Activated CD4-positive, alpha-beta T cell treated with anti-CD3 and anti-CD28 coated beads, Interleukin-2, amount 10 ng/mL, durations not matched to agents 24 days and 14 days (primary cell): ENCODE results near the gene RBM33. TPM values are rescaled to one million over a fixed set of nuclear protein-coding genes. Genes with fewer than 3 reads are reported as not detected.
A peak's percentile ranks its signal among the peaks of the same experiment; 100 is the strongest.

Source experiments
- DNase-seq: peaks from one replicate; pipeline ENCODE4 v3.0.0; 2022
- H3K27ac Mint-ChIP-seq: one replicate; pipeline ENCODE4 v1.8.0; 2022; ENCODE audit warnings: mild to moderate bottlenecking, mixed read lengths
- H3K27me3 Mint-ChIP-seq: one replicate; pipeline ENCODE4 v1.8.0; 2022; ENCODE audit warnings: mixed read lengths
- H3K36me3 Mint-ChIP-seq: one replicate; pipeline ENCODE4 v1.8.0; 2022; ENCODE audit warnings: low read depth, mild to moderate bottlenecking, mixed read lengths
- H3K4me1 Mint-ChIP-seq: one replicate; pipeline ENCODE4 v1.8.0; 2021; ENCODE audit warnings: mixed read lengths
- H3K4me3 Mint-ChIP-seq: one replicate; pipeline ENCODE4 v1.8.0; 2022; ENCODE audit warnings: mild to moderate bottlenecking, moderate library complexity, mixed read lengths
- H3K9me3 Mint-ChIP-seq: one replicate; pipeline ENCODE4 v1.8.0; 2021; ENCODE audit warnings: mixed read lengths
- intact Hi-C: fragments of 100-400 bp; cut with micrococcal nuclease; formaldehyde crosslinking; loops from one replicate; pipeline ENCODE4 v1.15.1; 2023
- total RNA-seq: library from RNA; stranded (reverse); gene quantifications from 2 replicates; pipeline ENCODE4 v1.2.3, GENCODE V29; 2022

RBM33 gene
- total RNA-seq, 1 donor from 2014 or later: 79.5 TPM

- Mint-ChIP-seq H3K9me3 (peaks cover 5% of the 10 kb centered on the region), H3K27me3 (no peaks in the 10 kb centered on the region), H3K36me3 (peaks cover 57% of the 10 kb centered on the region), H3K4me3 (peak overlapping the region; percentile 83), H3K4me1 (peaks cover 61% of the 10 kb centered on the region), H3K27ac (peak overlapping the region; percentile 99)
- DNase-seq: no peak
- intact Hi-C loops: loop anchor here (5.0 to 10.0 kb wide), 3 partner anchors 465 to 837 kb away; partner anchors contain the start of gene INSIG1
These were observed 117.6 kb downstream of the RBM33 start for GRCh38 chr7:155762036-155762435.

DNA sequence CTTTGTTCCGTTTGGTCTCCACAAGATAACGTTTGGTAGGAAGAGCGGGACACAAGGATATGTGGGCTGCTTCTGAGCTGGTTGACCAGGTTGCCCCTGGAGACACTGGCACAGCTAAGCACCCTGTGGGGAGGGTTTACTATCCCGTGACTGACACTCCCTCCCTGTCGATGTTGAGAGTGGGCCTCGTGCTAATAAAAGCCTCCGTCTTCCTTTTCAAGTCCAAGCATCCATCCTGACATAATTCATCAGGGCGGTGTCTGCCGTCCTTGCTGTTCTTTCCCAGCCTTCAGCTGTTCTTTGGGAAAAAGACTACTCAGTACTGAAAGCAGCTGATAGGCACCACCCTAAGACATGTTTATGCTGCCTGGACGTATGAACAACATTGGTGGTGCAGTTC is 118.2 kb downstream of the RBM33 start:
- Mint-ChIP-seq H3K36me3 (peaks cover 57% of the 10 kb centered on the region), H3K4me3 (peak overlapping the region; percentile 83), H3K4me1 (peaks cover 66% of the 10 kb centered on the region), H3K27me3 (no peaks in the 10 kb centered on the region), H3K27ac (peak overlapping the region; percentile 99), H3K9me3 (peaks cover 2% of the 10 kb centered on the region)
- intact Hi-C loops: loop anchor here (5.0 to 10.0 kb wide), 3 partner anchors 465 to 838 kb away; partner anchors contain the start of gene INSIG1
- DNase-seq: no peak

GRCh38 chr7:155763122-155763521 is 118.7 kb downstream of the RBM33 start:
- Mint-ChIP-seq H3K4me3 (peak overlapping the region; percentile 83), H3K9me3 (no peaks in the 10 kb centered on the region), H3K4me1 (peaks cover 68% of the 10 kb centered on the region), H3K36me3 (peaks cover 55% of the 10 kb centered on the region), H3K27ac (peak overlapping the region; percentile 99), H3K27me3 (no peaks in the 10 kb centered on the region)
- DNase-seq: peak; percentile 63
- intact Hi-C loops: loop anchor here (5.0 to 10.0 kb wide), 3 partner anchors 466 to 838 kb away; partner anchors contain the start of gene INSIG1

GRCh38 chr7:155763691-155764437 is 119.4 kb downstream of the RBM33 start:
- H3K9me3 Mint-ChIP-seq: no peaks in the 10 kb centered on the region
- intact Hi-C loops: loop anchor here (1.0 to 10.0 kb wide), 7 partner anchors 11 to 839 kb away; partner anchors contain the start of genes INSIG1 and RBM33
- H3K4me1 Mint-ChIP-seq: peaks cover 67% of the 10 kb centered on the region
- peak overlapping the region; percentile 99 for H3K27ac Mint-ChIP-seq
- peak overlapping the region; percentile 83 for H3K4me3 Mint-ChIP-seq
- peak; percentile 91 for DNase-seq
- H3K27me3 Mint-ChIP-seq: no peaks in the 10 kb centered on the region
- H3K36me3 Mint-ChIP-seq: peaks cover 56% of the 10 kb centered on the region

DNA sequence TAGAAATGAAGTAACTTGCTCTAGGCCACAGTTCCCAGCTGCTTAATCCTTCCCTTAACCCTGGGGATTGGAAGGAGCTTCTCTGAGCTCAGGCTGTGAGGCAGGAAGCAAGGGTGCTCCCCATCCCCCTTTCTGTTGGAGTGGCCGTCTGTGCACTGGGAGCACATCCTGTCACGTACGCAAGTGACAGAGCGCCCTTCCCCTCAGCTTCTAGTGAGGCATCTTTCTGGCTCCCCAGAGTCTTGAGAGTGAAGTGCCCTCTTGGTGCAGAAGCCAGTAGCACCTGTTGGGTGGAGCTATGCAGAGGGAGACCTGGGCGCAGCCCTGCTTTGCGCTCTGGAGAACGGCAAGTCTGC is 120.0 kb downstream of the RBM33 start:
- Mint-ChIP-seq H3K27ac (peak overlapping the region; percentile 99), H3K36me3 (peaks cover 56% of the 10 kb centered on the region), H3K4me1 (peaks cover 65% of the 10 kb centered on the region), H3K4me3 (peak overlapping the region; percentile 83), H3K9me3 (no peaks in the 10 kb centered on the region), H3K27me3 (no peaks in the 10 kb centered on the region)
- DNase-seq: peak; percentile 90
- intact Hi-C loops: loop anchor here (1.0 to 10.0 kb wide), 7 partner anchors 11 to 840 kb away; partner anchors contain the start of genes INSIG1 and RBM33

DNA sequence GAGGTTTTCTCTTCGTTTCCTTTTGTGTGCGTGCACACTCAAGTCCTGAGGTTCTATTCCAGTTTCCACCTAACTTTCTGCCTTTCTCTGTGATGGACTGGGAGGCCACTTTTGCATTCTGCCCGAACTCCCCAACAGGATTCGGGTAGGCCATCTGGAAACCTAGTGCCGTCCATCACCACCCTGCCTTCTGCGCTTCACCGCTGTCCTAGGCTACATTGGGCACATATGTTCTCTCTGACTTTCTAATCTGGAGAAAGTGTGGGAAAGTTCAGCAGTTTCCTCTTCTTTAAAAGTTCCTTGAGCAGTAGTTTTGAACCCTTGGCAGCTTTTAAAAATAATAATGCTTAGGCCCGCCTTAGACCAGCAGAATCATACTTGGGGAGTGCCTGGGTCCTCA is 121.0 kb downstream of the RBM33 start:
- Mint-ChIP-seq H3K9me3 (no peaks in the 10 kb centered on the region), H3K27me3 (no peaks in the 10 kb centered on the region), H3K4me1 (peaks cover 60% of the 10 kb centered on the region), H3K27ac (peak overlapping the region; percentile 99), H3K4me3 (no peak overlapping the region), H3K36me3 (peaks cover 54% of the 10 kb centered on the region)
- intact Hi-C loops: loop anchor here (10.0 kb wide), 1 partner anchor 841 kb away; no protein-coding TSS in a partner anchor
- DNase-seq: no peak

DNA sequence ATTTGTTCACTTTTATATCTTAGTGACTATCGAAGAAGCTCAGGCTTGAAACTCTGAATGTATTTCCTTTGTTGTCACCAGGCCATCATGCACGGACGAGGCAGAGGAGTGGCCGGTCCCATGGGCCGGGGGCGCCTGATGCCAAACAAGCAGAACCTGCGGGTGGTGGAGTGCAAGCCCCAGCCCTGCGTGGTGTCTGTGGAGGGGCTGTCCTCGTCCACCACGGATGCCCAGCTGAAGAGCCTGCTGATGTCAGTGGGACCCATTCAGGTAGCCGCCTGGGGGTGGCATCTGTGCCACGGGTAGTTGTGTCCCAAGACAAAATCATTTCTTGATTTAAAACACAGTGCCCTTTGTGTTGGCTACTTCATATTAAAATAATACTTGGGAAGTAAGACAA is 121.9 kb downstream of the RBM33 start:
- Mint-ChIP-seq H3K4me1 (peaks cover 52% of the 10 kb centered on the region), H3K27ac (no peak overlapping the region), H3K4me3 (no peak overlapping the region), H3K27me3 (no peaks in the 10 kb centered on the region), H3K9me3 (no peaks in the 10 kb centered on the region), H3K36me3 (peaks cover 52% of the 10 kb centered on the region)
- no peak for DNase-seq
- intact Hi-C loops: loop anchor here (10.0 kb wide), 1 partner anchor 842 kb away; no protein-coding TSS in a partner anchor

DNA sequence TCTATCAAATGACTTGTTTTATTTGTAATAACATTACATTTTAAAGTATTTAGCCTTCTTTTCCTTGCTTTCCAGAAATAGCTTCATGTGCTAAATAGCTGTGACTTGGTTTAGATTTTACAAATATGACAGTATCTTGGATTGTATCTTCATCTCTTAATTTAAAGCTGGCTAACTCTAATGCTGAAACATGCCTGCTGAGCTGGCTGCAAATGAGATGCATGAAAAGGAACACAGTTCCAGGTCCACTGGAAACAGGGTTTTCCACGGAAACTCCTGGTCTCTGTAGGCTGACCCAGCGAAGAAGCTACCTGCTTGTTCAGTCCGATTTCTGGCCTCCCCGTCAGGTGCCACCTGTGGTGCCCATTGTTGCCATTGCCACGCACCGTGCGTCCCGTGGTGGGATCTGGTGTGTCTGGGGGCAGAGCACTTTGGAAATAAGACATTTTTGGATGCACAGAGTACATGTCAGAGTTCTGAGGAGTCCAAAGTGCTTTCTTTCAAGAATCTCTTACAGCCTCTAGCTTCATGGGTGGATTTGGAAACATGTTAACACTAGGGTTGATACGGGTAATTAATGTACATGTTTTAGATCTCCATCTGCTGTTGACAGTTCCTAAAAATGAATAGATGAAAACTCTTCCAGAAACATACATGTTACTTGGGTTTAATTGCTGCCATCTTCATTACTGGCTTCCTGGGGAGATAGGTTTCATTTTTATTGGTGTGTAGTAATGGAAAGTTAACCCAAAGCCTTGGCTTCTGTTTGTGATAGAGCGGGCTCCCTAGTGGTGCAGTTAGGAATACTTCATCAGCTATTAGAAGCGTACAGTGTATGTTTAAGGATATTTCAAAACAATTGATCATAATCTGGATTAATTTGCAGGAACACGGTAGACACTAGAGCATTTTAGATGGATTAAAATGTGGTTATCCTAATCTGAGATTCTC is 122.8 kb downstream of the RBM33 start:
- H3K27me3 Mint-ChIP-seq: no peaks in the 10 kb centered on the region
- intact Hi-C loops: loop anchor here (10.0 kb wide), 1 partner anchor 842 kb away; no protein-coding TSS in a partner anchor
- no peak overlapping the region for H3K4me3 Mint-ChIP-seq
- peaks cover 44% of the 10 kb centered on the region for H3K4me1 Mint-ChIP-seq
- no peak for DNase-seq
- H3K27ac Mint-ChIP-seq: peak overlapping the region; percentile 6
- peaks cover 47% of the 10 kb centered on the region for H3K36me3 Mint-ChIP-seq
- no peaks in the 10 kb centered on the region for H3K9me3 Mint-ChIP-seq

- intact Hi-C loops: loop anchor here (10.0 kb wide), 1 partner anchor 845 kb away; no protein-coding TSS in a partner anchor
- Mint-ChIP-seq H3K4me3 (no peak overlapping the region), H3K36me3 (peaks cover 52% of the 10 kb centered on the region), H3K4me1 (peaks cover 23% of the 10 kb centered on the region), H3K9me3 (no peaks in the 10 kb centered on the region), H3K27ac (peak overlapping the region; percentile 32), H3K27me3 (no peaks in the 10 kb centered on the region)
- DNase-seq: no peak
These were observed 125.2 kb downstream of the RBM33 start for GRCh38 chr7:155769701-155770100.

GRCh38 chr7:155770241-155770640 is 125.8 kb downstream of the RBM33 start:
- Mint-ChIP-seq H3K27ac (no peak overlapping the region), H3K27me3 (no peaks in the 10 kb centered on the region), H3K4me3 (no peak overlapping the region), H3K9me3 (no peaks in the 10 kb centered on the region), H3K36me3 (peaks cover 52% of the 10 kb centered on the region), H3K4me1 (peaks cover 17% of the 10 kb centered on the region)
- no peak for DNase-seq
- intact Hi-C loops: no loop called here

- peaks cover 2% of the 10 kb centered on the region for H3K4me1 Mint-ChIP-seq
- intact Hi-C loops: no loop called here
- H3K4me3 Mint-ChIP-seq: no peak overlapping the region
- peaks cover 53% of the 10 kb centered on the region for H3K36me3 Mint-ChIP-seq
- no peaks in the 10 kb centered on the region for H3K27me3 Mint-ChIP-seq
- H3K9me3 Mint-ChIP-seq: no peaks in the 10 kb centered on the region
- no peak overlapping the region for H3K27ac Mint-ChIP-seq
- DNase-seq: no peak
These were observed 129.1 kb downstream of the RBM33 start for GRCh38 chr7:155773531-155773930.

GRCh38 chr7:155774947-155775346 is 130.5 kb downstream of the RBM33 start:
- intact Hi-C loops: no loop called here
- DNase-seq: no peak
- no peak overlapping the region for H3K27ac Mint-ChIP-seq
- H3K9me3 Mint-ChIP-seq: no peaks in the 10 kb centered on the region
- no peaks in the 10 kb centered on the region for H3K27me3 Mint-ChIP-seq
- H3K4me1 Mint-ChIP-seq: peaks cover 2% of the 10 kb centered on the region
- no peak overlapping the region for H3K4me3 Mint-ChIP-seq
- peaks cover 49% of the 10 kb centered on the region for H3K36me3 Mint-ChIP-seq

DNA sequence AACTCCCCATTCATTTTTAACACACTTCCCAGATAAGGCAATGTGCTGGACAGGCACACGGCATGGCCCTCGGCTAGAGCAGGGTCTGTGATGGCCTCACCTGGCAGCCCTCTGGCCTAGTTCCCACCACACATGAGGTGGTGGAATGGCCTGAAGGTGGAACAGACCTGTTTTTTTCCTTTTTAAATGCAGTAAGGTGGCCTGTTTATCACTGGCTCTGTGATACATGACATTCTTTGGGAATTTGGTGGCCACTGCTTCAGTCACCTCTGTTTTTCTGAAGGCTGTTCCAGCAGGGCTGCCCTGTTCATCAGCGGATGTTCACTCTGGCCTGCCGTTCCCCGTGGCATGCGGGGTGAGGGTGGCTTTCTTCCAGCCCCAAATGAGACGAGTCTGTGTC is 131.2 kb downstream of the RBM33 start:
- Mint-ChIP-seq H3K27ac (no peak overlapping the region), H3K4me3 (no peak overlapping the region), H3K9me3 (no peaks in the 10 kb centered on the region), H3K36me3 (peaks cover 49% of the 10 kb centered on the region), H3K27me3 (no peaks in the 10 kb centered on the region), H3K4me1 (peaks cover 2% of the 10 kb centered on the region)
- intact Hi-C loops: no loop called here
- DNase-seq: no peak
